ENCODE measurements around the gene ADH5.
"Not testable (repeated sequence)": the region's sequence is repeated elsewhere in the genome, so short reads cannot be mapped to it uniquely, and the experiment has no call there.

ADH5 gene

GRCh38 chr4:99028187-99028586, 60.4 kb downstream of the ADH5 start:
- DNase-seq: no peak

GRCh38 chr4:99027304-99027703, 61.3 kb downstream of the ADH5 start:
- DNase-seq: no peak

DNA sequence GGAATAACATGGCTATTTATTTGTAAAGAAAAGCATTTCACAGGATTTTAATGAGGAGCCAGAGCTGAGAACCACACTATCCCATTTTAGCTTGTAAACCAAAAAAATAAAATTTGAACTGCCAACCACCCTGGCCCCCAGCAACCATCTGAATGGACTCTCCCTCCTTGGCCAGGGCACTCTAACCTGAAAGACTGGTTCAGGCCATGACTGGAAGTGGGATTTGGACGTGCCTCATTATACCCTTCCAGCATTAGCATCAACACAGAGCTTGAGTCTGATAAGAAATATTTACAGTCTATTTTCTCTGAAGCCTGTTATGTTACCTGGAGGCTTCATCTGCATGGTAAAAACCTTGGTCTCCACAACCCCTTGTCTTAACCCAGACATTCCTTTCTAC, 63.1 kb downstream of the ADH5 start:
- DNase-seq: no peak

GRCh38 chr4:99024481-99025275, 63.9 kb downstream of the ADH5 start:
- no peak for DNase-seq

- not testable (repeated sequence) for DNase-seq
These were observed 64.8 kb downstream of the ADH5 start for GRCh38 chr4:99023800-99024251.

- DNase-seq: no peak
These were observed 66.0 kb downstream of the ADH5 start for GRCh38 chr4:99022566-99022965.

GRCh38 chr4:99021386-99021785, 67.2 kb downstream of the ADH5 start:
- DNase-seq: no peak
